HFF-Myc (cell line): ENCODE data around the gene CYB5B.

ENCODE experiments used
- DNase-seq: peaks from one replicate; pipeline ENCODE4 v3.0.0-alpha.2; 2011; ENCODE audit warnings: low read depth; ENCODE audit errors: extremely low read depth
- H3K4me3 ChIP-seq: replicated peaks from 2 replicates; pipeline ENCODE4 v1.5.1; 2011; ENCODE audit warnings: low read depth, mild to moderate bottlenecking, control low read depth, low read length
- CTCF ChIP-seq: IDR thresholded peaks from 2 replicates; pipeline ENCODE4 v1.5.1; 2012; ENCODE audit warnings: mild to moderate bottlenecking, low read depth, low read length, control low read depth; ENCODE audit errors: missing control alignments

CYB5B gene

GRCh38 chr16:69408475-69408874 is 15.9 kb upstream of the CYB5B start:
- no peak for DNase-seq
- H3K4me3 ChIP-seq, result no peak overlapping the region
- no peak for TF ChIP-seq CTCF

GRCh38 chr16:69410219-69410990 is 14.0 kb upstream of the CYB5B start:
- H3K4me3 ChIP-seq, result no peak overlapping the region
- no peak for DNase-seq
- TF ChIP-seq CTCF, result no peak

GRCh38 chr16:69411064-69411985 is 13.1 kb upstream of the CYB5B start:
- no peak for TF ChIP-seq CTCF
- no peak overlapping the region for H3K4me3 ChIP-seq
- no peak for DNase-seq

- DNase-seq, result no peak
- TF ChIP-seq CTCF, result no peak
- no peak overlapping the region for H3K4me3 ChIP-seq
Measured at GRCh38 chr16:69412287-69412686, 12.1 kb upstream of the CYB5B start.

GRCh38 chr16:69413045-69413664 is 11.3 kb upstream of the CYB5B start:
- no peak for DNase-seq
- no peak overlapping the region for H3K4me3 ChIP-seq
- no peak for TF ChIP-seq CTCF

GRCh38 chr16:69417520-69418199 is 6.8 kb upstream of the CYB5B start:
- TF ChIP-seq CTCF, result no peak
- DNase-seq, result no peak
- no peak overlapping the region for H3K4me3 ChIP-seq
